Calu3 (cell line): ENCODE data around the gene GRIK1. TPM values are rescaled to one million over a fixed set of nuclear protein-coding genes. Genes with fewer than 3 reads are reported as not detected.

ENCODE experiments used
- BruUV-seq: library from RNA; stranded (reverse); fragments of 400-500 nt; replicated peaks from 2 replicates; lab custom pipeline; 2021; lab: Mats Ljungman, UMichigan
- CTCF ChIA-PET: fragments of 300-600 bp; sonication (Branson Sonifier 250); formaldehyde crosslinking; loops from one replicate; lab custom pipeline; 2022; ENCODE audit warnings: antibody characterized with exemption; lab: Charles Lee
- DNase-seq: peaks from one replicate; pipeline ENCODE4 v3.0.0; 2022
- H3K27ac Mint-ChIP-seq: one replicate; pipeline ENCODE4 v1.8.0; 2022; ENCODE audit warnings: mixed read lengths; ENCODE audit not compliant: unreplicated experiment
- H3K27me3 Mint-ChIP-seq: one replicate; pipeline ENCODE4 v1.8.0; 2022; ENCODE audit warnings: mixed read lengths; ENCODE audit not compliant: unreplicated experiment
- H3K36me3 Mint-ChIP-seq: one replicate; pipeline ENCODE4 v1.8.0; 2022; ENCODE audit warnings: mild to moderate bottlenecking, moderate library complexity, mixed read lengths; ENCODE audit not compliant: insufficient read depth, unreplicated experiment
- H3K4me1 Mint-ChIP-seq: one replicate; pipeline ENCODE4 v1.8.0; 2022; ENCODE audit warnings: mild to moderate bottlenecking, low read depth, mixed read lengths; ENCODE audit not compliant: unreplicated experiment
- H3K4me3 Mint-ChIP-seq: one replicate; pipeline ENCODE4 v1.8.0; 2022; ENCODE audit warnings: mild to moderate bottlenecking, low read depth, moderate library complexity, mixed read lengths; ENCODE audit not compliant: unreplicated experiment
- H3K9me3 Mint-ChIP-seq: one replicate; pipeline ENCODE4 v1.8.0; 2022; ENCODE audit warnings: low read depth, mixed read lengths; ENCODE audit not compliant: unreplicated experiment
- CTCF ChIP-seq: fragments of 200-600 bp; IDR thresholded peaks from one replicate; pipeline ENCODE4 v1.8.0; 2022; ENCODE audit warnings: antibody characterized with exemption; ENCODE audit not compliant: unreplicated experiment
- intact Hi-C: fragments of 100-400 bp; cut with micrococcal nuclease; formaldehyde crosslinking; loops from one replicate; pipeline ENCODE4 v1.10.0; 2022; ENCODE audit not compliant: unreplicated experiment
- total RNA-seq: library from RNA; stranded (reverse); gene quantifications from 2 replicates; pipeline ENCODE4 v1.2.3, GENCODE V29; 2022

The GRIK1 gene
- total RNA-seq, 1 experiment from 2014 or later, result not detected

GRCh38 chr21:29671728-29672127, 268.1 kb downstream of the GRIK1 start:
- intact Hi-C loops, result no loop called here
- TF ChIP-seq CTCF, result no peak
- no peaks in the 10 kb centered on the region for H3K4me1 Mint-ChIP-seq
- no peaks in the 10 kb centered on the region for H3K27me3 Mint-ChIP-seq
- H3K36me3 Mint-ChIP-seq, result no peaks in the 10 kb centered on the region
- H3K27ac Mint-ChIP-seq, result no peak overlapping the region
- no peak overlapping the region for H3K4me3 Mint-ChIP-seq
- CTCF ChIA-PET, result no interaction called here
- no peak for DNase-seq
- H3K9me3 Mint-ChIP-seq, result no peaks in the 10 kb centered on the region
- no TSS peak for BruUV-seq

- Mint-ChIP-seq H3K36me3 (no peaks in the 10 kb centered on the region), H3K9me3 (no peaks in the 10 kb centered on the region), H3K27ac (no peak overlapping the region), H3K27me3 (no peaks in the 10 kb centered on the region), H3K4me3 (no peak overlapping the region), H3K4me1 (no peaks in the 10 kb centered on the region)
- TF ChIP-seq CTCF, result no peak
- intact Hi-C loops, result no loop called here
- CTCF ChIA-PET, result no interaction called here
- no peak for DNase-seq
- BruUV-seq, result no TSS peak
Measured at GRCh38 chr21:29670228-29670627, 269.6 kb downstream of the GRIK1 start.

GRCh38 chr21:29669416-29669815, 270.4 kb downstream of the GRIK1 start:
- CTCF ChIA-PET, result no interaction called here
- Mint-ChIP-seq H3K4me3 (no peak overlapping the region), H3K27me3 (no peaks in the 10 kb centered on the region), H3K36me3 (no peaks in the 10 kb centered on the region), H3K4me1 (peaks cover 4% of the 10 kb centered on the region), H3K27ac (no peak overlapping the region), H3K9me3 (no peaks in the 10 kb centered on the region)
- no TSS peak for BruUV-seq
- TF ChIP-seq CTCF, result no peak
- intact Hi-C loops, result no loop called here
- no peak for DNase-seq

GRCh38 chr21:29667651-29668050, 272.1 kb downstream of the GRIK1 start:
- CTCF ChIA-PET, result no interaction called here
- BruUV-seq, result no TSS peak
- DNase-seq, result no peak
- H3K4me3 Mint-ChIP-seq, result no peak overlapping the region
- no peaks in the 10 kb centered on the region for H3K9me3 Mint-ChIP-seq
- H3K36me3 Mint-ChIP-seq, result no peaks in the 10 kb centered on the region
- no peak overlapping the region for H3K27ac Mint-ChIP-seq
- no peak for TF ChIP-seq CTCF
- peaks cover 16% of the 10 kb centered on the region for H3K4me1 Mint-ChIP-seq
- intact Hi-C loops, result no loop called here
- no peaks in the 10 kb centered on the region for H3K27me3 Mint-ChIP-seq

- no peaks in the 10 kb centered on the region for H3K27me3 Mint-ChIP-seq
- no peak overlapping the region for H3K27ac Mint-ChIP-seq
- CTCF ChIA-PET, result no interaction called here
- no peak for DNase-seq
- no peaks in the 10 kb centered on the region for H3K36me3 Mint-ChIP-seq
- no peaks in the 10 kb centered on the region for H3K9me3 Mint-ChIP-seq
- BruUV-seq, result no TSS peak
- intact Hi-C loops, result no loop called here
- TF ChIP-seq CTCF, result no peak
- peaks cover 16% of the 10 kb centered on the region for H3K4me1 Mint-ChIP-seq
- H3K4me3 Mint-ChIP-seq, result no peak overlapping the region
Measured at GRCh38 chr21:29664615-29665014, 275.2 kb downstream of the GRIK1 start.
